ENCODE results near the gene ZIC5.

Gene ZIC5

GRCh38 chr13:99967869-99968520 lies 3.6 kb downstream of the ZIC5 start:
- TF ChIP-seq CTCF (IDR thresholded peaks at IDR 0.05; ENCODE audit: extremely low read depth, insufficient read depth, missing control alignments), result no peak
- in situ Hi-C loops (cut with MboI; ENCODE audit: low pct_unique_long_range_greater_than_20kb, low sequenced_read_pairs, unreplicated experiment), result no loop called here
- DNase-seq (ENCODE audit: low spot score), result no peak

- in situ Hi-C loops (cut with MboI; ENCODE audit: low pct_unique_long_range_greater_than_20kb, low sequenced_read_pairs, unreplicated experiment), result no loop called here
- TF ChIP-seq CTCF (IDR thresholded peaks at IDR 0.05; ENCODE audit: extremely low read depth, insufficient read depth, missing control alignments), result no peak
- DNase-seq (ENCODE audit: low spot score), result no peak
Observed at GRCh38 chr13:99967498-99967868, 4.1 kb downstream of the ZIC5 start.

GRCh38 chr13:99966064-99966805 lies 5.3 kb downstream of the ZIC5 start:
- in situ Hi-C loops (cut with MboI; ENCODE audit: low pct_unique_long_range_greater_than_20kb, low sequenced_read_pairs, unreplicated experiment), result no loop called here
- DNase-seq (ENCODE audit: low spot score), result no peak
- no peak for TF ChIP-seq CTCF (IDR thresholded peaks at IDR 0.05; ENCODE audit: extremely low read depth, insufficient read depth, missing control alignments)

GRCh38 chr13:99965329-99966000 lies 6.1 kb downstream of the ZIC5 start:
- no peak for TF ChIP-seq CTCF (IDR thresholded peaks at IDR 0.05; ENCODE audit: extremely low read depth, insufficient read depth, missing control alignments)
- in situ Hi-C loops (cut with MboI; ENCODE audit: low pct_unique_long_range_greater_than_20kb, low sequenced_read_pairs, unreplicated experiment), result no loop called here
- DNase-seq (ENCODE audit: low spot score), result no peak

- DNase-seq (ENCODE audit: low spot score), result no peak
- in situ Hi-C loops (cut with MboI; ENCODE audit: low pct_unique_long_range_greater_than_20kb, low sequenced_read_pairs, unreplicated experiment), result no loop called here
- TF ChIP-seq CTCF (IDR thresholded peaks at IDR 0.05; ENCODE audit: extremely low read depth, insufficient read depth, missing control alignments), result no peak
Observed at GRCh38 chr13:99963816-99964339, 7.7 kb downstream of the ZIC5 start.

GRCh38 chr13:99962242-99962641 lies 9.3 kb downstream of the ZIC5 start:
- no peak for DNase-seq (ENCODE audit: low spot score)
- in situ Hi-C loops (cut with MboI; ENCODE audit: low pct_unique_long_range_greater_than_20kb, low sequenced_read_pairs, unreplicated experiment), result no loop called here
- no peak for TF ChIP-seq CTCF (IDR thresholded peaks at IDR 0.05; ENCODE audit: extremely low read depth, insufficient read depth, missing control alignments)
